Fibroblast of the aortic adventitia (primary cell): Measurements from ENCODE around the gene PCK2. TPM values are rescaled to one million over a fixed set of nuclear protein-coding genes. Genes with fewer than 3 reads are reported as not detected.

Experiments used
- DNase-seq: peaks from one replicate; pipeline ENCODE4 v3.0.0-alpha.2; 2010; ENCODE audit warnings: low read depth
- H3K4me3 ChIP-seq: 2 replicates; pipeline ENCODE4 v1.5.1; 2011; ENCODE audit warnings: low read depth, mild to moderate bottlenecking, control low read depth, low read length, moderate library complexity
- CTCF ChIP-seq: IDR thresholded peaks from 2 replicates; pipeline ENCODE4 v1.5.1; 2011; ENCODE audit warnings: mild to moderate bottlenecking, low read length, control low read depth, inconsistent platforms; ENCODE audit not compliant: insufficient read depth
- total RNA-seq: library from RNA; depleted of rRNA; stranded (reverse); fragments of >200 nt; gene quantifications from 2 replicates; pipeline ENCODE4 v1.2.3, GENCODE V29; 2012; ENCODE audit warnings: low replicate concordance

Gene PCK2
- total RNA-seq, 1 donor = 36.5 TPM

GRCh38 chr14:24072881-24073877 is 20.9 kb upstream of the PCK2 start:
- H3K4me3 ChIP-seq = no peak overlapping the region
- TF ChIP-seq CTCF = no peak
- DNase-seq = no peak

- TF ChIP-seq CTCF = no peak
- no peak for DNase-seq
- H3K4me3 ChIP-seq = no peak overlapping the region
Observed at GRCh38 chr14:24074625-24075484, 19.3 kb upstream of the PCK2 start.

GRCh38 chr14:24075485-24076301 is 18.4 kb upstream of the PCK2 start:
- no peak overlapping the region for H3K4me3 ChIP-seq
- DNase-seq = no peak
- TF ChIP-seq CTCF = no peak

GRCh38 chr14:24076302-24076601 is 17.9 kb upstream of the PCK2 start:
- no peak overlapping the region for H3K4me3 ChIP-seq
- no peak for DNase-seq
- TF ChIP-seq CTCF = no peak

GRCh38 chr14:24077086-24077485 is 17.0 kb upstream of the PCK2 start:
- H3K4me3 ChIP-seq = no peak overlapping the region
- no peak for TF ChIP-seq CTCF
- DNase-seq = no peak

- no peak overlapping the region for H3K4me3 ChIP-seq
- TF ChIP-seq CTCF = no peak
- DNase-seq = no peak
Observed at GRCh38 chr14:24078146-24078545, 16.0 kb upstream of the PCK2 start.
